Measurements from ENCODE around the gene TRMT61A.

- TF ChIP-seq CTCF (IDR thresholded peaks at IDR 0.05; ENCODE audit: low read depth, low read length, poor library complexity, severe bottlenecking) = no peak
- no peak for TF ChIP-seq EZH2phosphoT487 (IDR thresholded peaks at IDR 0.05; ENCODE audit: borderline replicate concordance, low read length)
Observed at GRCh38 chr14:103534576-103535061, 5.6 kb downstream of the TRMT61A start.
